K562 (cell line): ENCODE data around the gene DUSP3. TPM values are rescaled to one million over a fixed set of nuclear protein-coding genes. Genes with fewer than 3 reads are reported as not detected.

Experiments used
- ATAC-seq: fragments of 200-7000 bp; cut with Tn5 transposase; 3 replicates; pipeline ENCODE4 v1.9.1; 2020; ENCODE audit warnings: moderate library complexity
- BruUV-seq: library from RNA; stranded (reverse); fragments of 400-500 nt; replicated peaks from 2 replicates; lab custom pipeline; 2021; lab: Mats Ljungman, UMichigan
- CTCF ChIA-PET: fragments of 300-600 bp; formaldehyde crosslinking; extraction: SDS; loops from one replicate; lab custom pipeline; 2021; ENCODE audit warnings: low intra/inter-chr PET ratio; lab: Yijun Ruan, JAX
- POLR2A ChIA-PET: fragments of 300-600, 350-650 bp; sonication (Branson Sonifier 250); formaldehyde crosslinking; extraction: SDS; loops from one replicate; lab custom pipeline; 2021; ENCODE audit warnings: antibody characterized with exemption, inconsistent platforms; lab: Yijun Ruan, JAX
- DNase-seq, 4 experiments: peaks; one replicate each; pipeline versions ENCODE4 v3.0.0 to v3.0.0-alpha.2; 2011 to 2018; ENCODE audit warnings: low spot score in 3 of 4, mixed read lengths in 3 of 4; ENCODE audit errors: extremely low read depth in 1 of 4
- FAIRE-seq: peaks from 2 replicates; lab custom pipeline; 2011; peaks lifted over from hg19 to GRCh38; lab: Jason Lieb, UNC
- H2AFZ ChIP-seq: 2 replicates; pipeline ENCODE4 v1.6.0; 2011; ENCODE audit warnings: low read depth, low read length, control low read depth, inconsistent platforms
- H3K27ac ChIP-seq: fragments of 200-600 bp; 3 replicates; pipeline ENCODE4 v1.8.0; 2011; ENCODE audit warnings: low read depth, mild to moderate bottlenecking, control low read depth, inconsistent platforms, low read length, moderate library complexity, mixed read lengths; ENCODE audit errors: extremely low read depth
- H3K27me3 ChIP-seq, 2 experiments: fragments of 300-600 bp in 1 of 2; 2 replicates in 1 of 2; 3 replicates in 1 of 2; pipeline versions ENCODE4 v1.6.0 to v1.8.0; 2011; ENCODE audit warnings: inconsistent platforms in 2 of 2, low read length in 2 of 2, mild to moderate bottlenecking in 1 of 2, mixed read lengths in 1 of 2, moderate library complexity in 1 of 2; ENCODE audit not compliant: control insufficient read depth in 2 of 2, insufficient read depth in 2 of 2
- H3K36me3 ChIP-seq: fragments of 300-600 bp; 3 replicates; pipeline ENCODE4 v1.8.0; 2011; ENCODE audit warnings: mild to moderate bottlenecking, low read length, inconsistent platforms; ENCODE audit not compliant: control insufficient read depth, insufficient read depth
- H3K4me1 ChIP-seq, 2 experiments: fragments of 200-600 bp in 1 of 2; replicated peaks in 1 of 2; 2 replicates in 1 of 2; 3 replicates in 1 of 2; pipeline versions ENCODE4 v1.5.1 to v1.8.0; 2011; ENCODE audit warnings: inconsistent platforms in 2 of 2, low read length in 2 of 2, mild to moderate bottlenecking in 1 of 2, mixed read lengths in 1 of 2, moderate library complexity in 1 of 2; ENCODE audit not compliant: control insufficient read depth in 2 of 2, insufficient read depth in 2 of 2
- H3K4me2 ChIP-seq: 2 replicates; pipeline ENCODE4 v1.6.1; 2011; ENCODE audit warnings: low read length, control low read depth, inconsistent platforms, mixed read lengths; ENCODE audit not compliant: insufficient read depth
- H3K4me3 ChIP-seq: fragments of 200-600 bp; sonication (generic), shearing (Covaris generic); 2 replicates; pipeline ENCODE4 v1.5.1; 2016; ENCODE audit warnings: control low read depth, inconsistent platforms
- H3K79me2 ChIP-seq: fragments of 200-600 bp; 3 replicates; pipeline ENCODE4 v1.8.0; 2011; ENCODE audit warnings: low read length, inconsistent platforms; ENCODE audit not compliant: control insufficient read depth, insufficient read depth
- H3K9ac ChIP-seq, 2 experiments: 2 replicates each; pipeline versions ENCODE4 v1.6.0 to v1.6.1; 2011; ENCODE audit warnings: low read depth in 2 of 2, low read length in 2 of 2, control low read depth in 1 of 2, inconsistent platforms in 1 of 2, mild to moderate bottlenecking in 1 of 2, mixed read lengths in 1 of 2; ENCODE audit not compliant: insufficient read depth in 1 of 2
- H3K9me1 ChIP-seq: one replicate; pipeline ENCODE4 v1.6.0; 2011; ENCODE audit warnings: inconsistent platforms, mild to moderate bottlenecking, low read length, moderate library complexity; ENCODE audit not compliant: control insufficient read depth, insufficient read depth
- H3K9me3 ChIP-seq: replicated peaks from 2 replicates; pipeline ENCODE4 v1.5.1; 2011; ENCODE audit warnings: low read depth, low read length, inconsistent platforms; ENCODE audit not compliant: control insufficient read depth, insufficient read depth
- H4K20me1 ChIP-seq: replicated peaks from 2 replicates; pipeline ENCODE4 v1.6.1; 2011; ENCODE audit warnings: low read length, inconsistent platforms, mixed read lengths; ENCODE audit not compliant: control insufficient read depth, insufficient read depth
- ELF1 ChIP-seq: fragments of 200-800 bp; sonication (Bioruptor generic); IDR thresholded peaks from 2 replicates; pipeline ENCODE4 v1.6.1; 2016; ENCODE audit warnings: missing genetic modification characterization, missing compliant biosample characterization
- FOSL1 ChIP-seq: fragments of 200-800 bp; sonication (Bioruptor generic); conservative IDR thresholded peaks from 2 replicates; pipeline ENCODE4 v1.6.1; 2016; ENCODE audit warnings: missing genetic modification characterization, missing compliant biosample characterization
- MED1 ChIP-seq: sonication (generic); formaldehyde crosslinking; IDR thresholded peaks from 2 replicates; pipeline ENCODE4 v1.8.1; 2023; ENCODE audit warnings: missing genetic modification reagents, borderline replicate concordance
- TAF15 ChIP-seq: fragments of 200-400 bp; formaldehyde crosslinking; IDR thresholded peaks from 2 replicates; pipeline ENCODE4 v1.6.1; 2017; ENCODE audit warnings: mild to moderate bottlenecking, low read depth, low read length, moderate library complexity
- XRCC5 ChIP-seq: fragments of 200-400 bp; formaldehyde crosslinking; IDR thresholded peaks from 2 replicates; pipeline ENCODE4 v1.6.1; 2017; ENCODE audit warnings: low read depth, mild to moderate bottlenecking, low read length
- WGBS: fragments of 100-300 bp; shearing (Covaris generic); methylation state at CpG from one replicate; pipeline ENCODE4 v1.1.6; 2016; ENCODE audit warnings: low coverage, mixed read lengths; ENCODE audit not compliant: insufficient coverage; ENCODE audit errors: missing lambda C conversion rate; 5-methylcytosine and 5-hydroxymethylcytosine counted together
- in situ Hi-C: fragments of 300-500 bp; cut with MboI; formaldehyde crosslinking; loops from 4 replicates; pipeline ENCODE4 v1.15.0; 2018; ENCODE audit warnings: inconsistent platforms, mixed read lengths
- intact Hi-C: fragments of 100-400 bp; cut with micrococcal nuclease; formaldehyde crosslinking; loops from 2 replicates; pipeline ENCODE4 v1.14.2; 2022
- polyA plus RNA-seq, 8 experiments: library from polyadenylated mRNA; depleted of rRNA in 4 of 8; stranded (reverse) in 5 of 8; unstranded in 3 of 8; fragments of >200 nt; fragmentation: Nextera tagmentation in 2 of 8; fragmentation: Illumina TruSeq in 1 of 8; extraction: Ambion mirVana in 2 of 8; extraction: Trizol in 1 of 8; gene quantifications; 2 replicates each; pipeline versions ENCODE4 v1.2.1 to v1.2.3, GENCODE V29; 2011 to 2014; ENCODE audit warnings: inconsistent platforms in 1 of 8, missing spikeins in 1 of 8
- total RNA-seq, 7 experiments: library from RNA; depleted of rRNA in 6 of 7; stranded (reverse); fragments of >200 nt in 6 of 7; fragmentation: Illumina TruSeq in 2 of 7; extraction: Trizol in 2 of 7; gene quantifications; 2 replicates each; pipeline versions ENCODE4 v1.2.1 to v1.2.3, GENCODE V29; 2011 to 2021; ENCODE audit warnings: low replicate concordance in 1 of 7
- TF ChIP-seq, protein P1 (sequence below): fragments of 450-650 bp; IDR thresholded peaks from 2 replicates; pipeline ENCODE4 v1.6.1; 2014; ENCODE audit warnings: low read depth, mild to moderate bottlenecking, moderate library complexity, borderline replicate concordance

DUSP3 gene
- total and polyA plus RNA-seq, 9 of the 15 experiments (the other 6 are each of a cell fraction or from before 2014, with no cell fraction given), result 4.1 to 19.8 (median 12.3) TPM

DNA sequence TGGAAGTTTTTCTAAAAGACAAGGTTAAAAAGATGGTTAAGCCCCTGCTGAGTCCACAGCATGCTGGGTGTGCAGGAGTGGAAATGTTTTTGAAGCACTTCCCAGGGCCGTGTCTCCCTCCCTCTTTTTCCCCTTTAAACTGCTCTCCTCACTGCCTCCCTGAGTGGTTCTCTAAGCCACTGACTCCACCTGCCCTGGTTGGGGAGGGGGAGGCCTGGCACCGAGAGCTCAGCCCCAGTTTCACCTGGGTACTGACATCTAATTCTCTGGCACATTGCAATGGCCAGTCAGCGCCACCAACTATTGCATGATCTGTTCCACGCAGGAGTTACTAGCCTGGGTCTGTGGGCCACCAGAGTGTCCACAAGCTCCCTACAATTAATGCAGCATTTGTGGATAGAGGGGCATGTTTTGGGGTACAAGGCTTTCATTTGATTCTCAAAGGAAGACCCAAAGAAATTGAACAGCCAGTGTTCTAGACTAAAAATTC lies 31.5 kb upstream of the DUSP3 start:
- DNase-seq (no peak), FAIRE-seq (no peak), ATAC-seq (no peak)
- Histone ChIP-seq H3K4me3 (no peak overlapping the region), H3K27ac (no peak overlapping the region), H2AFZ (no peak overlapping the region), H3K4me2 (no peak overlapping the region), H3K27me3 (0 out of 5 replicates have a peak, but pooled peaks cover 0 to 9% of the 10 kb centered on the region in 2 experiments), H3K9me1 (no peaks in the 10 kb centered on the region), H3K79me2 (no peaks in the 10 kb centered on the region), H3K9ac (no peak overlapping the region), H3K36me3 (peaks cover 5% of the 10 kb centered on the region; the same call in 1 of the 3 replicates), H4K20me1 (no peaks in the 10 kb centered on the region), H3K4me1 (no peaks in the 10 kb centered on the region), H3K9me3 (no peaks in the 10 kb centered on the region)
- ChIA-PET POLR2A (interaction anchor here (1.0 kb wide), 1 partner anchor 20 kb away, joined by 3 read pairs; no protein-coding TSS in a partner anchor), CTCF (no interaction called here)
- 45% methylated on average over 4 of the region's 4 CpGs for whole genome bisulfite sequencing
- in situ Hi-C loops (no loop called here), intact Hi-C loops (no loop called here)
- no TSS peak for BruUV-seq
- no peak for TF ChIP-seq FOSL1
- no peak for TF ChIP-seq MED1
- no peak for TF ChIP-seq XRCC5
- no peak for TF ChIP-seq ELF1
- TF ChIP-seq TAF15, result no peak
- TF ChIP-seq, protein P1, sequence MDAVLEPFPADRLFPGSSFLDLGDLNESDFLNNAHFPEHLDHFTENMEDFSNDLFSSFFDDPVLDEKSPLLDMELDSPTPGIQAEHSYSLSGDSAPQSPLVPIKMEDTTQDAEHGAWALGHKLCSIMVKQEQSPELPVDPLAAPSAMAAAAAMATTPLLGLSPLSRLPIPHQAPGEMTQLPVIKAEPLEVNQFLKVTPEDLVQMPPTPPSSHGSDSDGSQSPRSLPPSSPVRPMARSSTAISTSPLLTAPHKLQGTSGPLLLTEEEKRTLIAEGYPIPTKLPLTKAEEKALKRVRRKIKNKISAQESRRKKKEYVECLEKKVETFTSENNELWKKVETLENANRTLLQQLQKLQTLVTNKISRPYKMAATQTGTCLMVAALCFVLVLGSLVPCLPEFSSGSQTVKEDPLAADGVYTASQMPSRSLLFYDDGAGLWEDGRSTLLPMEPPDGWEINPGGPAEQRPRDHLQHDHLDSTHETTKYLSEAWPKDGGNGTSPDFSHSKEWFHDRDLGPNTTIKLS, result no peak
